ENCODE results near the gene HDAC9.

DNA sequence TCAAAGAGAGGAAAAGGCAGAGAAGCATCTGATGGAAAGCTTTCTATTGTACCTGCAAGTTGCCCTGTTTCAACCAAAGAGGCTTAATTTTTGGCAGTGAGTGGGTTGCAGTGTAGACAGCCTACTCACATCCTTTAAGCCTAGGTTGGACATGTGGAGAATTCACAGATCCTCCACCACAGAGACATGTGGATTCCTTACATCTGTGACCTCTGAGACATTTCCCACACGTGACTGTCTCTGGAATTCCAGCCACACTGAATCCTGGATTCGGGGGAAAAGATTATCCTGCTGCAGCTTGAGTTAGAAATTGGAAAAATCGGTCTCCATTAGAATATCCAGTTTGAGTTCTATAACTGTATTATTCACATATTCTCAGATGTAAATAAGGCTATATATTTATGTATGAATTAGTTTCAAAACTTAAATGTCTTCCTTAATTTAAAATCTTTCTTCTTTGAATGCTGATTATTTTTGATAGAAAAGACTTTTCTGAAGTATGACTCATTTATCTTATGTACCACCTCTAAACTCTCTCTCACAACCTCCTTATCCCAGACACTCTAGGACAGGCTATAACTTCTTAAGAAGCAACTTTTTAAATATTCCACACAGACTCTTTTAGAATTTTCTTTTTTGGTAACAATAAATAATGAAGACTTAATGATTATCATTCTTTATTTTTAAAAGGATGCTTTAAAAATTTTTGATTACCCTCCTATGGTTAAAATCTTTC is 498.6 kb downstream of the HDAC9 start:
- TF ChIP-seq, protein P1, sequence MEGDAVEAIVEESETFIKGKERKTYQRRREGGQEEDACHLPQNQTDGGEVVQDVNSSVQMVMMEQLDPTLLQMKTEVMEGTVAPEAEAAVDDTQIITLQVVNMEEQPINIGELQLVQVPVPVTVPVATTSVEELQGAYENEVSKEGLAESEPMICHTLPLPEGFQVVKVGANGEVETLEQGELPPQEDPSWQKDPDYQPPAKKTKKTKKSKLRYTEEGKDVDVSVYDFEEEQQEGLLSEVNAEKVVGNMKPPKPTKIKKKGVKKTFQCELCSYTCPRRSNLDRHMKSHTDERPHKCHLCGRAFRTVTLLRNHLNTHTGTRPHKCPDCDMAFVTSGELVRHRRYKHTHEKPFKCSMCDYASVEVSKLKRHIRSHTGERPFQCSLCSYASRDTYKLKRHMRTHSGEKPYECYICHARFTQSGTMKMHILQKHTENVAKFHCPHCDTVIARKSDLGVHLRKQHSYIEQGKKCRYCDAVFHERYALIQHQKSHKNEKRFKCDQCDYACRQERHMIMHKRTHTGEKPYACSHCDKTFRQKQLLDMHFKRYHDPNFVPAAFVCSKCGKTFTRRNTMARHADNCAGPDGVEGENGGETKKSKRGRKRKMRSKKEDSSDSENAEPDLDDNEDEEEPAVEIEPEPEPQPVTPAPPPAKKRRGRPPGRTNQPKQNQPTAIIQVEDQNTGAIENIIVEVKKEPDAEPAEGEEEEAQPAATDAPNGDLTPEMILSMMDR (conservative IDR thresholded peaks at IDR 0.05 in 1 of 2, IDR thresholded peaks at IDR 0.05 in 1 of 2; ENCODE audit: low read depth in 1 of 2, low read length in 2 of 2) = no peak
- no peak for TF ChIP-seq EZH2 (IDR thresholded peaks at IDR 0.05; ENCODE audit: low read length, missing control alignments)

Data from fibroblast of lung (primary cell).